Erythroblast (primary cell): ENCODE data around the gene EBLN1.

Source experiments
- GATA1 ChIP-seq: IDR thresholded peaks from 2 replicates; pipeline ENCODE4 v1.6.1; 2011; ENCODE audit warnings: low read depth, mild to moderate bottlenecking, control low read depth, low read length, moderate library complexity
- POLR2A ChIP-seq: IDR thresholded peaks from 2 replicates; pipeline ENCODE4 v1.6.1; 2011; ENCODE audit warnings: mild to moderate bottlenecking, low read length

GRCh38 chr10:22222236-22223190, 4.7 kb upstream of the EBLN1 start:
- TF ChIP-seq GATA1: no peak
- no peak for TF ChIP-seq POLR2A
